Gastrocnemius medialis (tissue), 4 donors: ENCODE results near the gene MOCS3. TPM values are rescaled to one million over a fixed set of nuclear protein-coding genes. Genes with fewer than 3 reads are reported as not detected.

ENCODE experiments used
- ATAC-seq, 2 donors: fragments of 150-250 bp; one replicate each; pipeline ENCODE4 v1.9.1; 2016
- DNase-seq, 2 donors: peaks; one replicate each; pipeline ENCODE4 v3.0.0-alpha.2; 2019
- H3K27ac ChIP-seq, 4 donors: fragments of 200-600 bp; sonication (generic); 1 replicate in 1 of 4; 2 replicates in 3 of 4; pipeline ENCODE4 v1.5.1; 2016 to 2018; ENCODE audit warnings: mild to moderate bottlenecking in 2 of 4, moderate library complexity in 1 of 4
- H3K27me3 ChIP-seq, 3 donors: fragments of 200-600 bp; sonication (generic) in 2 of 3; 1 replicate in 1 of 3; 2 replicates in 2 of 3; pipeline versions ENCODE4 v1.5.1 to v1.6.0; 2016 to 2019; ENCODE audit warnings: mild to moderate bottlenecking in 1 of 3, moderate library complexity in 1 of 3
- H3K36me3 ChIP-seq, 2 donors: fragments of 200-600 bp; sonication (generic) in 1 of 2; one replicate each; pipeline ENCODE4 v1.5.1; 2017 to 2018
- H3K4me1 ChIP-seq, 2 donors: fragments of 200-600 bp; sonication (generic) in 1 of 2; one replicate each; pipeline ENCODE4 v1.5.1; 2016 to 2017; ENCODE audit warnings: mild to moderate bottlenecking in 2 of 2
- H3K4me3 ChIP-seq, 4 donors: fragments of 200-600 bp; sonication (generic) in 3 of 4; 1 replicate in 1 of 4; 2 replicates in 3 of 4; pipeline ENCODE4 v1.5.1; 2016 to 2019; ENCODE audit warnings: mild to moderate bottlenecking in 2 of 4
- H3K9me3 ChIP-seq, 3 donors: fragments of 200-600 bp; sonication (generic) in 2 of 3; 1 replicate in 1 of 3; 2 replicates in 2 of 3; pipeline ENCODE4 v1.5.1; 2016 to 2019
- CTCF ChIP-seq, 5 experiments: fragments of 450-650 bp in 3 of 5; fragments of 200-600 bp in 2 of 5; sonication (generic) in 2 of 5; IDR thresholded peaks in 4 of 5; conservative IDR thresholded peaks in 1 of 5; 1 replicate in 4 of 5; 2 replicates in 1 of 5; pipeline ENCODE4 v1.5.1; 2016 to 2019; ENCODE audit warnings: antibody characterized with exemption in 5 of 5, mild to moderate bottlenecking in 3 of 5, moderate library complexity in 3 of 5
- POLR2A ChIP-seq, 2 donors: fragments of 450-650 bp; IDR thresholded peaks; one replicate each; pipeline ENCODE4 v1.6.1; 2017; ENCODE audit warnings: antibody characterized with exemption in 2 of 2, mild to moderate bottlenecking in 2 of 2, moderate library complexity in 2 of 2
- in situ Hi-C, 4 donors: fragments of 200-750 bp; cut with MboI; loops; one replicate each; pipeline versions ENCODE4 v1.15.0 to v1.8.0; 2017; ENCODE audit warnings: low sequenced_read_pairs in 4 of 4
- intact Hi-C: fragments of 100-400 bp; cut with DNase I; formaldehyde crosslinking; loops from one replicate; pipeline ENCODE4 v1.15.1; 2023; ENCODE audit warnings: low total_unique reads
- total RNA-seq, 4 donors: library from RNA; depleted of rRNA; stranded (reverse); fragments of >200 nt; gene quantifications; one replicate each; pipeline versions ENCODE4 v1.1.0 to v1.2.3, GENCODE V29; 2016

MOCS3 gene
- total RNA-seq, 4 donors from 2014 or later: 3.1 to 5.7 (median 4.7) TPM

GRCh38 chr20:50993876-50994275, 35.3 kb downstream of the MOCS3 start:
- in situ Hi-C loops: loop anchor here in 3 of 4 donors (5.0 to 25.0 kb wide), 3 partner anchors 313 to 643 kb away; no protein-coding TSS in a partner anchor
- Histone ChIP-seq H3K4me1 (no peaks in the 10 kb centered on the region), H3K9me3 (no peaks in the 10 kb centered on the region), H3K27ac (no peak overlapping the region), H3K27me3 (peaks cover 0 to 3% (median 0%) of the 10 kb centered on the region in 3 donors), H3K36me3 (no peaks in the 10 kb centered on the region), H3K4me3 (no peak overlapping the region)
- no peak for ATAC-seq
- no peak for DNase-seq
- TF ChIP-seq CTCF (IDR thresholded peaks at IDR 0.05 in 4 of 5, conservative IDR thresholded peaks at IDR 0.05 in 1 of 5) (no peak), POLR2A (IDR thresholded peaks at IDR 0.05) (no peak)
- intact Hi-C loops: no loop called here

- ATAC-seq: no peak
Observed at GRCh38 chr20:50995506-50995905, 36.9 kb downstream of the MOCS3 start.

GRCh38 chr20:50996901-50997865, 38.6 kb downstream of the MOCS3 start:
- no peak overlapping the region for H3K27ac ChIP-seq
- H3K27me3 ChIP-seq: peaks cover 0 to 4% (median 3%) of the 10 kb centered on the region in 3 donors
- no peaks in the 10 kb centered on the region for H3K9me3 ChIP-seq
- intact Hi-C loops: no loop called here
- no peak for TF ChIP-seq CTCF (IDR thresholded peaks at IDR 0.05 in 4 of 5, conservative IDR thresholded peaks at IDR 0.05 in 1 of 5)
- no peak for TF ChIP-seq POLR2A (IDR thresholded peaks at IDR 0.05)
- H3K4me1 ChIP-seq: no peaks in the 10 kb centered on the region
- in situ Hi-C loops: loop anchor here in 2 of 4 donors (25.0 kb wide), 2 partner anchors 615 to 640 kb away; no protein-coding TSS in a partner anchor
- no peaks in the 10 kb centered on the region for H3K36me3 ChIP-seq
- no peak overlapping the region for H3K4me3 ChIP-seq
- ATAC-seq (no peak), DNase-seq (no peak)

More at GRCh38 chr20:50995506-50995905, 36.9 kb downstream of the MOCS3 start:
- no peak for TF ChIP-seq CTCF (IDR thresholded peaks at IDR 0.05 in 4 of 5, conservative IDR thresholded peaks at IDR 0.05 in 1 of 5)
- TF ChIP-seq POLR2A (IDR thresholded peaks at IDR 0.05): no peak
- Histone ChIP-seq H3K9me3 (no peaks in the 10 kb centered on the region), H3K4me3 (no peak overlapping the region), H3K27me3 (peaks cover 0 to 3% (median 2%) of the 10 kb centered on the region in 3 donors), H3K4me1 (no peaks in the 10 kb centered on the region), H3K27ac (no peak overlapping the region), H3K36me3 (no peaks in the 10 kb centered on the region)
- no peak for DNase-seq
- in situ Hi-C loops: loop anchor here in 2 of 4 donors (25.0 kb wide), 2 partner anchors 617 to 642 kb away; no protein-coding TSS in a partner anchor
- intact Hi-C loops: no loop called here

GRCh38 chr20:50999355-50999754, 40.7 kb downstream of the MOCS3 start:
- no peaks in the 10 kb centered on the region for H3K36me3 ChIP-seq
- no peak for ATAC-seq
- no peak for DNase-seq
- no peak for TF ChIP-seq POLR2A (IDR thresholded peaks at IDR 0.05)
- no peak for TF ChIP-seq CTCF (IDR thresholded peaks at IDR 0.05 in 4 of 5, conservative IDR thresholded peaks at IDR 0.05 in 1 of 5)
- in situ Hi-C loops (loop anchor here in 2 of 4 donors (25.0 kb wide), 2 partner anchors 613 to 638 kb away; no protein-coding TSS in a partner anchor), intact Hi-C loops (no loop called here)
- no peaks in the 10 kb centered on the region for H3K9me3 ChIP-seq
- peaks cover 0 to 6% (median 0%) of the 10 kb centered on the region in 3 donors for H3K27me3 ChIP-seq
- H3K4me1 ChIP-seq: no peaks in the 10 kb centered on the region
- no peak overlapping the region for H3K4me3 ChIP-seq
- no peak overlapping the region for H3K27ac ChIP-seq
